ENCODE data around the gene THRSP. TPM values are rescaled to one million over a fixed set of nuclear protein-coding genes. Genes with fewer than 3 reads are reported as not detected.
"Not testable (repeated sequence)": the region's sequence is repeated elsewhere in the genome, so short reads cannot be mapped to it uniquely, and the experiment has no call there.

The THRSP gene
- total RNA-seq, 1 donor = not detected

DNA sequence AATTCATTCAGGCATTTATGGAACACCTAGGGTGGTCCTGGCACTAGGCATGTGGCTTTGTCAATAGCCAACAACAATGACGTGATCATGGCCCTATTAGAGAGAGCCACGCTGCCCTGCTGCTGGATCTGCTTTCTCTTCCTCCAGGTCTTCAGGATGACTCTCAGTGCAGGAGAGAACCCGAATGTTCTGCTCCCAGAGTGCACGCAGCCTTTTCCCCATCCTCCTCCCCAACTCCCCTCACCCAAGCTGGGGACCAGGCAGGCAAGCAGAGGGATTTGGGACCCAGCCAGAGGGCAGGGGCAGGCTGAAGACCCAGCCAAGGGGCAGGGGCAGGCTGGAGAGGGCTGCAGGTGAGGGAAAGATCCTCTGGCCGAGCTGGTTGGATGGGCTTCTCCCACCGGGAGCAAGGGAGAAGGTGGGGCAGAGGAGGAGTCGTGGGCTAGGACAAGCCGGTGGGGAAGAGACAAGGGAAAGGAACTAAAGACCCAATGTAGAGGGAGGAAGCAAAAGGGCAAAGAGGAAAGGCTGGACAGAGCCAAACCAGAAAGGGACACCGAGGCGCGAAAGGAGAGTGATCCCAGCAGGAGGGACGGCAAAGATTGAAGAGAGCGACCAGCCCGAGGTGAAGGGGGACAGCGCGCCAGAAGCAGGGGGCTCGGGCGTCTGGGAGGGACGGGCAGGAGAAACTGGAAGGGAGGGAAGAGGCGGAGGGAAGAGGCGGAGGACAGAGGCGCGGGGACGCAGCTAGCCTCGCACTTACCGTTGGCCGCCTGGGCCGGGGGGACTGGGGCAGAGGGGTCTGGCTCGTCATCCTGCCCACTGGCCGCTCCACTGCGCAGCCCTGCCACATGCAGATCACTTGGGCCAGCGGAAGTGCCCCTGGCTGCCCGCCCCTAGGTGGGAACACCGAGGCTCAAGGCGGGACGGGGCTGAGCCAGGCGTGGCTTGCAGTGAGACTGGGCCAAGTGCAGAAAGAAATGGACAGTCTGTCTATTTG is 41.0 kb upstream of the THRSP start, which contains the start of gene KCTD14:
KCTD14 (minus strand) TSS at position 880 of the 1,000 bp plus-strand sequence; CDS start at position 853, 27 bp downstream.
- no peak for DNase-seq (ENCODE audit: low read depth)
- H3K4me3 ChIP-seq (ENCODE audit: low read depth, low read length) = peak within 1 kb of the TSS; percentile 58

GRCh38 chr11:78023426-78023825 is 40.2 kb upstream of the THRSP start:
- DNase-seq (ENCODE audit: low read depth) = no peak
- peak overlapping the region; percentile 58 for H3K4me3 ChIP-seq (ENCODE audit: low read depth, low read length)
- TF ChIP-seq, protein P1, sequence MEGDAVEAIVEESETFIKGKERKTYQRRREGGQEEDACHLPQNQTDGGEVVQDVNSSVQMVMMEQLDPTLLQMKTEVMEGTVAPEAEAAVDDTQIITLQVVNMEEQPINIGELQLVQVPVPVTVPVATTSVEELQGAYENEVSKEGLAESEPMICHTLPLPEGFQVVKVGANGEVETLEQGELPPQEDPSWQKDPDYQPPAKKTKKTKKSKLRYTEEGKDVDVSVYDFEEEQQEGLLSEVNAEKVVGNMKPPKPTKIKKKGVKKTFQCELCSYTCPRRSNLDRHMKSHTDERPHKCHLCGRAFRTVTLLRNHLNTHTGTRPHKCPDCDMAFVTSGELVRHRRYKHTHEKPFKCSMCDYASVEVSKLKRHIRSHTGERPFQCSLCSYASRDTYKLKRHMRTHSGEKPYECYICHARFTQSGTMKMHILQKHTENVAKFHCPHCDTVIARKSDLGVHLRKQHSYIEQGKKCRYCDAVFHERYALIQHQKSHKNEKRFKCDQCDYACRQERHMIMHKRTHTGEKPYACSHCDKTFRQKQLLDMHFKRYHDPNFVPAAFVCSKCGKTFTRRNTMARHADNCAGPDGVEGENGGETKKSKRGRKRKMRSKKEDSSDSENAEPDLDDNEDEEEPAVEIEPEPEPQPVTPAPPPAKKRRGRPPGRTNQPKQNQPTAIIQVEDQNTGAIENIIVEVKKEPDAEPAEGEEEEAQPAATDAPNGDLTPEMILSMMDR (IDR thresholded peaks at IDR 0.05; ENCODE audit: insufficient read depth, low read depth, low read length) = no peak

More for the DNA sequence above, 41.0 kb upstream of the THRSP start, which contains the start of gene KCTD14:
- TF ChIP-seq, protein P1 (IDR thresholded peaks at IDR 0.05; ENCODE audit: insufficient read depth, low read depth, low read length) = no peak

- DNase-seq (ENCODE audit: low read depth) = no peak
- TF ChIP-seq, protein P1 (IDR thresholded peaks at IDR 0.05; ENCODE audit: insufficient read depth, low read depth, low read length) = no peak
- no peak overlapping the region for H3K4me3 ChIP-seq (ENCODE audit: low read depth, low read length)
Measured at GRCh38 chr11:78025378-78025777, 38.3 kb upstream of the THRSP start.

- H3K4me3 ChIP-seq (ENCODE audit: low read depth, low read length) = no peak overlapping the region
- TF ChIP-seq, protein P1 (IDR thresholded peaks at IDR 0.05; ENCODE audit: insufficient read depth, low read depth, low read length) = no peak
- no peak for DNase-seq (ENCODE audit: low read depth)
Measured at GRCh38 chr11:78027759-78028158, 35.9 kb upstream of the THRSP start.

GRCh38 chr11:78028423-78028822 is 35.2 kb upstream of the THRSP start:
- not testable (repeated sequence) for H3K4me3 ChIP-seq (ENCODE audit: low read depth, low read length); DNase-seq (ENCODE audit: low read depth)

DNA sequence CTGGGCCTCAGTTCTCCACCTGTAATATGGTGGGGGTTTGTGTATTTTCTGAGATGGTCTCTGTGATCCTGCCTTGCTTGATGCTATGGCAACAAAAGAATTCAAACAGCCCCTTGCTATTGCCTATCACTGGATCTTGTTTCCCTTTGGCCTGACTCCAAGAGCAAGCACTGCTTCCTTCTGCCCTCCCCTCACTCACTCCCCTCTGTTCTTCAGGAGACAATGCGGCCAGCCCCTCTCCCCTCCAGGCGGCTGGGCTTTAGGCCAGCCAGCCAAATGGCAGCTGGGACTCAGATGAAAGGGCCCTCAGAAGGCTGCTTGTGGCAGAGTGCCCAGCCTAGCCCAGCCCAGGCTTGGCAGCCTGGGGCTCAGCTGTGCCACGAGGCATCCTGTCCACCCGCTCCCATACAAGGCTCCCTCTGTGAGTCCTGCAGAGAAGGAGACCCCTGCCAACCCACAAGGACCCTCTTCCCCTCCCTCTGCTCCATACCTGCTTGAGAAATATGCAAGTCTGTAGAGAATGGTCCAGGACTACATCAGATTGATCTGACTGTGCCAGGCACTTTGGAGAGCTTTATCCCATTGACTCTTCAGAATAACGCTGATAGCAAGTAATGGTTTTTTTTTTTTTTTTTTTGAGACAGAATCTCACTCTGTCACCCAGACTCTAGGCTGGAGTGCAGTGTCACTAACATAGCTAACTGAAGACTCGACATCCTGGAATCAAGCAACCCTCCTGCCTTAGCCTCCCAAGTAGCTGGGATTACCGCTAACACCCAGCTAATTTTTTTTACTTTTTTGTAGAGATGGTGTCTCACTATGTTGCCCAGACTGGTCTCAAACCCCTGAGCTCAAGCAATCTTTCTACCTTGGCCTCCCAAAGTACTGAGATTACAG is 33.0 kb upstream of the THRSP start:
- no peak overlapping the region for H3K4me3 ChIP-seq (ENCODE audit: low read depth, low read length)
- DNase-seq (ENCODE audit: low read depth) = no peak
- TF ChIP-seq, protein P1 (IDR thresholded peaks at IDR 0.05; ENCODE audit: insufficient read depth, low read depth, low read length) = no peak
